Measurements from ENCODE around the gene PLEKHA8. TPM values are rescaled to one million over a fixed set of nuclear protein-coding genes. Genes with fewer than 3 reads are reported as not detected.

Gene PLEKHA8
- total RNA-seq, 1 donor from 2014 or later = 57.9 TPM

GRCh38 chr7:30147785-30148184 lies 119.6 kb downstream of the PLEKHA8 start:
- H3K27ac Mint-ChIP-seq (ENCODE audit: unreplicated experiment) = no peak overlapping the region
- TF ChIP-seq CTCF (IDR thresholded peaks at IDR 0.05; ENCODE audit: partially characterized antibody, unreplicated experiment) = no peak
- peaks cover 12% of the 10 kb centered on the region for H3K4me1 Mint-ChIP-seq (ENCODE audit: low read depth, unreplicated experiment)
- H3K27me3 Mint-ChIP-seq (ENCODE audit: unreplicated experiment) = no peaks in the 10 kb centered on the region
- no peak overlapping the region for H3K4me3 Mint-ChIP-seq (ENCODE audit: unreplicated experiment)
- H3K9me3 Mint-ChIP-seq (ENCODE audit: unreplicated experiment) = no peaks in the 10 kb centered on the region
- DNase-seq = no peak
- no peaks in the 10 kb centered on the region for H3K36me3 Mint-ChIP-seq (ENCODE audit: unreplicated experiment)

- no peaks in the 10 kb centered on the region for H3K36me3 Mint-ChIP-seq (ENCODE audit: unreplicated experiment)
Observed at GRCh38 chr7:30148426-30148825, 120.2 kb downstream of the PLEKHA8 start.

GRCh38 chr7:30148951-30149459 lies 120.8 kb downstream of the PLEKHA8 start:
- H3K27me3 Mint-ChIP-seq (ENCODE audit: unreplicated experiment) = no peaks in the 10 kb centered on the region

More at GRCh38 chr7:30148426-30148825, 120.2 kb downstream of the PLEKHA8 start:
- no peaks in the 10 kb centered on the region for H3K27me3 Mint-ChIP-seq (ENCODE audit: unreplicated experiment)
- H3K27ac Mint-ChIP-seq (ENCODE audit: unreplicated experiment) = no peak overlapping the region
- peaks cover 7% of the 10 kb centered on the region for H3K4me1 Mint-ChIP-seq (ENCODE audit: low read depth, unreplicated experiment)
- H3K9me3 Mint-ChIP-seq (ENCODE audit: unreplicated experiment) = no peaks in the 10 kb centered on the region
- DNase-seq = no peak
- TF ChIP-seq CTCF (IDR thresholded peaks at IDR 0.05; ENCODE audit: partially characterized antibody, unreplicated experiment) = no peak
- no peak overlapping the region for H3K4me3 Mint-ChIP-seq (ENCODE audit: unreplicated experiment)

GRCh38 chr7:30149640-30150272 lies 121.5 kb downstream of the PLEKHA8 start:
- Mint-ChIP-seq H3K9me3 (ENCODE audit: unreplicated experiment) (no peaks in the 10 kb centered on the region), H3K36me3 (ENCODE audit: unreplicated experiment) (no peaks in the 10 kb centered on the region), H3K27ac (ENCODE audit: unreplicated experiment) (no peak overlapping the region), H3K27me3 (ENCODE audit: unreplicated experiment) (no peaks in the 10 kb centered on the region), H3K4me3 (ENCODE audit: unreplicated experiment) (no peak overlapping the region), H3K4me1 (ENCODE audit: low read depth, unreplicated experiment) (no peaks in the 10 kb centered on the region)
- no peak for DNase-seq
- no peak for TF ChIP-seq CTCF (IDR thresholded peaks at IDR 0.05; ENCODE audit: partially characterized antibody, unreplicated experiment)

More at GRCh38 chr7:30148951-30149459, 120.8 kb downstream of the PLEKHA8 start:
- no peaks in the 10 kb centered on the region for H3K36me3 Mint-ChIP-seq (ENCODE audit: unreplicated experiment)
- H3K9me3 Mint-ChIP-seq (ENCODE audit: unreplicated experiment) = no peaks in the 10 kb centered on the region
- no peak overlapping the region for H3K27ac Mint-ChIP-seq (ENCODE audit: unreplicated experiment)
- DNase-seq = no peak
- H3K4me1 Mint-ChIP-seq (ENCODE audit: low read depth, unreplicated experiment) = peaks cover 5% of the 10 kb centered on the region
- no peak for TF ChIP-seq CTCF (IDR thresholded peaks at IDR 0.05; ENCODE audit: partially characterized antibody, unreplicated experiment)
- H3K4me3 Mint-ChIP-seq (ENCODE audit: unreplicated experiment) = no peak overlapping the region

- Mint-ChIP-seq H3K4me1 (ENCODE audit: low read depth, unreplicated experiment) (peaks cover 5% of the 10 kb centered on the region), H3K36me3 (ENCODE audit: unreplicated experiment) (no peaks in the 10 kb centered on the region), H3K9me3 (ENCODE audit: unreplicated experiment) (no peaks in the 10 kb centered on the region), H3K27ac (ENCODE audit: unreplicated experiment) (no peak overlapping the region), H3K4me3 (ENCODE audit: unreplicated experiment) (no peak overlapping the region), H3K27me3 (ENCODE audit: unreplicated experiment) (no peaks in the 10 kb centered on the region)
- DNase-seq = no peak
- no peak for TF ChIP-seq CTCF (IDR thresholded peaks at IDR 0.05; ENCODE audit: partially characterized antibody, unreplicated experiment)
Observed at GRCh38 chr7:30150711-30151110, 122.5 kb downstream of the PLEKHA8 start.

All from glutamatergic neuron (in vitro differentiated cells).